BJ (cell line): ENCODE data around the gene HCAR3. TPM values are rescaled to one million over a fixed set of nuclear protein-coding genes. Genes with fewer than 3 reads are reported as not detected.
"Not testable (repeated sequence)": the region's sequence is repeated elsewhere in the genome, so short reads cannot be mapped to it uniquely, and the experiment has no call there.

ENCODE experiments used
- CTCF ChIA-PET: fragments of 350-600 bp; formaldehyde crosslinking; extraction: SDS; loops from one replicate; lab custom pipeline; 2021; ENCODE audit warnings: antibody characterized with exemption, inconsistent platforms; lab: Yijun Ruan, JAX
- POLR2A ChIA-PET: fragments of 300-600 bp; sonication (Branson Sonifier 250); formaldehyde crosslinking; extraction: SDS; loops from one replicate; lab custom pipeline; 2021; ENCODE audit warnings: antibody characterized with exemption; lab: Charles Lee
- DNase-seq: peaks from one replicate; pipeline ENCODE4 v3.0.0-alpha.2; 2011; ENCODE audit warnings: low read depth
- H3K27me3 ChIP-seq: 2 replicates; pipeline ENCODE4 v1.6.0; 2011; ENCODE audit warnings: low read length; ENCODE audit not compliant: control insufficient read depth, insufficient read depth
- H3K36me3 ChIP-seq: 2 replicates; pipeline ENCODE4 v1.5.1; 2011; ENCODE audit warnings: low read length; ENCODE audit not compliant: control insufficient read depth, insufficient read depth
- H3K4me3 ChIP-seq: 2 replicates; pipeline ENCODE4 v1.5.1; 2011; ENCODE audit warnings: low read depth, mild to moderate bottlenecking, control low read depth, low read length
- CTCF ChIP-seq: IDR thresholded peaks from 2 replicates; pipeline ENCODE4 v1.5.1; 2011; ENCODE audit warnings: low read depth, mild to moderate bottlenecking, control low read depth, inconsistent platforms, low read length, moderate library complexity; ENCODE audit not compliant: insufficient read depth
- polyA plus RNA-seq: library from polyadenylated mRNA; depleted of rRNA; stranded (reverse); fragments of >200 nt; gene quantifications from 2 replicates; pipeline ENCODE4 v1.2.3, GENCODE V29; 2011

HCAR3 gene
- polyA plus RNA-seq, 1 experiment = not detected

- POLR2A ChIA-PET = no interaction called here
Measured at GRCh38 chr12:122726080-122726558, 9.5 kb upstream of the HCAR3 start.

GRCh38 chr12:122725452-122726079 is 9.0 kb upstream of the HCAR3 start:
- Histone ChIP-seq H3K4me3 (no peak overlapping the region), H3K36me3 (no peaks in the 10 kb centered on the region), H3K27me3 (no peaks in the 10 kb centered on the region)
- no peak for DNase-seq
- no peak for TF ChIP-seq CTCF
- POLR2A ChIA-PET = no interaction called here
- CTCF ChIA-PET = interaction anchor here (0.6 to 1.6 kb wide), 3 partner anchors 10 to 159 kb away, joined by 3 read pairs; no protein-coding TSS in a partner anchor

More at GRCh38 chr12:122726080-122726558, 9.5 kb upstream of the HCAR3 start:
- Histone ChIP-seq H3K36me3 (no peaks in the 10 kb centered on the region), H3K27me3 (no peaks in the 10 kb centered on the region), H3K4me3 (no peak overlapping the region)
- no peak for TF ChIP-seq CTCF
- CTCF ChIA-PET = interaction anchor here (0.6 to 1.0 kb wide), 2 partner anchors 10 to 159 kb away, joined by 3 read pairs; no protein-coding TSS in a partner anchor
- DNase-seq = no peak

- ChIA-PET POLR2A (no interaction called here), CTCF (interaction anchor here (1.0 to 1.6 kb wide), 2 partner anchors 11 to 29 kb away, joined by 3 read pairs; no protein-coding TSS in a partner anchor)
Measured at GRCh38 chr12:122724641-122725243, 8.1 kb upstream of the HCAR3 start.

GRCh38 chr12:122722387-122722786 is 5.8 kb upstream of the HCAR3 start:
- POLR2A ChIA-PET = no interaction called here
- TF ChIP-seq CTCF = no peak
- no peak overlapping the region for H3K4me3 ChIP-seq
- no peak for DNase-seq
- CTCF ChIA-PET = interaction anchor here (1.1 kb wide), 1 partner anchor 85 kb away, joined by 4 read pairs; no protein-coding TSS in a partner anchor
- no peaks in the 10 kb centered on the region for H3K27me3 ChIP-seq
- H3K36me3 ChIP-seq = no peaks in the 10 kb centered on the region

More at GRCh38 chr12:122724641-122725243, 8.1 kb upstream of the HCAR3 start:
- Histone ChIP-seq H3K4me3 (no peak overlapping the region), H3K27me3 (no peaks in the 10 kb centered on the region), H3K36me3 (no peaks in the 10 kb centered on the region)
- no peak for TF ChIP-seq CTCF
- DNase-seq = no peak

GRCh38 chr12:122721057-122721545 is 4.5 kb upstream of the HCAR3 start:
- no peak overlapping the region for H3K4me3 ChIP-seq
- POLR2A ChIA-PET = no interaction called here
- 0 out of 2 replicates have a peak, but pooled peaks cover under 1% of the 10 kb centered on the region for H3K27me3 ChIP-seq
- no peak for DNase-seq
- H3K36me3 ChIP-seq = no peaks in the 10 kb centered on the region
- CTCF ChIA-PET = no interaction called here
- TF ChIP-seq CTCF = no peak

- POLR2A ChIA-PET, H3K4me3 ChIP-seq, H3K36me3 ChIP-seq, CTCF ChIA-PET, DNase-seq, H3K27me3 ChIP-seq: not testable (repeated sequence)
Measured at GRCh38 chr12:122715211-122715610, 1.4 kb downstream of the HCAR3 start.

- CTCF ChIA-PET, H3K27me3 ChIP-seq, H3K36me3 ChIP-seq, H3K4me3 ChIP-seq, POLR2A ChIA-PET, DNase-seq: not testable (repeated sequence)
Measured at GRCh38 chr12:122713491-122714188, 3.0 kb downstream of the HCAR3 start.
